GM21723 (cell line): Measurements from ENCODE around the gene GNPDA2.

Source experiments
- ATAC-seq: cut with Tn5 transposase; IDR thresholded peaks from one replicate; pipeline ENCODE4 v1.9.1; 2021; ENCODE audit warnings: mild to moderate bottlenecking, moderate library complexity; ENCODE audit not compliant: unreplicated experiment

The GNPDA2 gene

DNA sequence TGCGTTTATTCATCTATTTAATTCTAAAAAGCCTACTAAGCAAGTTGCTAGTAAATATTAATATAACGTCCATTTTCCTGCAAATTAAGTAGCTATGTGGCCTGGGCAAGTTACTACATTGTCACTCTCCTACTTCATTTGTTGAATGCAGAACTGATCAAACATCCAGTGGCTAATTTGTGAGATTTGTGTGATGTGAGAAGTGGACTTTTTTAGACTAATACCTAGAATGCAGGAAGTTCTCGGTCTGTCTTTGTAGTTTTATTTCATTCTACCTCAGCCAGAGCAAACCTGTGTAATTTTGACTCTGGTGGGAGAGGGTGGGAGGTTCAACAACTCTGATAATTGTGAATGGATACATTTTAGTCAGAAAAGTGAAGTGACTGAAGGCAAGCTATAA is 47.3 kb downstream of the GNPDA2 start:
- peak; percentile 2 for ATAC-seq

DNA sequence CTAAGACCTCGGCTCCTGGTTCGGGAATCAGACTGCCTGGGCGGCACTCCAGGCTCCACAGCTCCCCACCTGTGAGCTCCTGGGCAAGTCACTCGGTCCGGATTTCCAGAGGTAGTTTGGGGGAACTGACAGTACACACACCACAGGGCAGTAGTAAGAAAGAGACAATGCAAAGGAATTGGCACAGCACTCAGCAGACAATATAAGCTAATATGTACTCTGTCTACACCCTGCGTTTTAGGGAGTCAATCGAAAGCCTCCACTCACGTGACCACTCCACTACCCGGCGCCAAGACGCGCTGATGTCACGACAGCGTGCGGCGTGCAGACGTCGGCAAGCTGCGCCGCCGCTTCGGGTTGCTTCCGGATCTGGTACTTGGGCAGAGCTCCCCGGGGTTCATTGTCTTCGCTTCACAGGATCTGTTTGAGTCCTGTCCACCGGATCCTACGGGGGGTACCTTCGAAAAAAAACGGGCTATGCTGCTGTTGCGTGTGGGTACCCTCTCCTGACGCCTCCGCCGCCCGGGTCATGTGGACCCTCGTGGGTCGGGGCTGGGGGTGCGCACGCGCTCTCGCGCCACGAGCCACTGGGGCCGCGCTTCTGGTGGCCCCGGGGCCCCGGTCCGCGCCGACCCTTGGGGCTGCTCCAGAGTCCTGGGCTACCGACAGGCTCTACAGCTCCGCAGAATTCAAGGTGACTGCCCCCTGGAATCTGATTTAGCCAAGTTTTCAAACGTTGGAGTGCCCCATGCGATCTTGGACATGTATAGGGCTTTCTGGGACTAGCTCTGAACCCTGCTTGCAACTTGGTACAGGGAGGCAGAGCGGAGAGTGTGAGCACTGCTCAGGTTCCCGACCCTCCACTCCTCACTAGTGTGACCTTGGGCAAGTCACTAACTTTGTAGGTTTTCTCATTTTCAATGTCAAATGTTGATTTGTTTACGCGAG is 48.0 kb downstream of the GNPDA2 start, which contains the start of gene GUF1:
TSS of gene GUF1 (plus strand) at position 327 of the 948 bp plus-strand sequence. CDS start at position 530, 203 bp downstream.
- ATAC-seq, result peak; percentile 97

DNA sequence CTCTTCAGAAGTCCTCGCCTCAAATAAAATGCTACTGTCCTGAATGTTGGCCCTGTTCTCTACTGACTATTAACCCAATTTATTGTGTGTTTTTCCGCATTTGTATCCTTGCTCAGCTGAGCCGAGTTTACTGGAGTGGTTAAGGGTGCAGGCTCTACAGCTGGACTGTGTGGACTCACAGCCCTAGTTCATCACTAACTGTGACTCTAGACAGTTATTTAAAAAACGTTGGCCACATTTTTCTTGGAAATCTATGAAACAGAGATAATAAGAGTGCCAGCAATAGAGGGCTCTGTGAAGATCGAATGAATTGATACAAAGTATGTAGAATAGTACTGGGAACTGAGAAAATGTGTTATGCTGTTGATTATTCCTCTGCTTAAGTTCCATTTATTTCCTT is 51.0 kb downstream of the GNPDA2 start:
- no peak for ATAC-seq

DNA sequence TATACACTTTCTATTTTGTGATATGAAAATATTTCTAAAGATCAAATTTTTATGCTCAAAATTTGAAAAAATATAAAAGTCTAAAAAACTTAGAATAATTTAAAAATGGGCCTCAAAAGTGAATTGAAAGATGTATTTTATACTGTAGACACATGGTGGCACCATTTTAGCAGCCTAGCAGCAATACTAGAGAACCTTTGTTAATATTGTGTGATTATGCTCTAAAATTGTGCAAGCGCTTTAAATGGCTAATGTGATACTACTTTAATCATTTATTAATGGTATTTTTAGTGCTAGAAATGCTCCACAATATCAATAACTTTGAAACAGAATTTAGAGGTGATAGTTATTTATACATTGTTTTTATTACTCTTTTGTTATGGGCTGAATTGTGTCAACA is 51.9 kb downstream of the GNPDA2 start:
- no peak for ATAC-seq

DNA sequence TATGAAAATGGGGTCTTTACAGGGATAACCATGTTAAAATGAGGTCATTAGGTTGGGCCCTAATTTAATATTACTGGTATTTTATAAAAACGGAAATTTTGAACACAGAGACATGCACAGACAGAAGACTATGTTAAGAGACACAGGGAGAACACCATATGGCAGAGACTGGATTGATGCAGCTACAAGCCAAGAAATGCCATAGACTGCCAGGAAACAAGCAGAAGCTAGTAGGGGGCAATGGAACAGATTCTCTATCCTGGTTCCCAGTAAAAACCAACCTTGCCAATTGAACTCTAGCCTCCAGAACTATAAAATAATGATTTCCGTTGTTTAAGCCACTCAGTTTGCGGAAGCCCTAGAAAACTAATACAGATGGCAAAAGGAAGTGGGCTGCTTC is 54.7 kb downstream of the GNPDA2 start:
- ATAC-seq, result no peak

DNA sequence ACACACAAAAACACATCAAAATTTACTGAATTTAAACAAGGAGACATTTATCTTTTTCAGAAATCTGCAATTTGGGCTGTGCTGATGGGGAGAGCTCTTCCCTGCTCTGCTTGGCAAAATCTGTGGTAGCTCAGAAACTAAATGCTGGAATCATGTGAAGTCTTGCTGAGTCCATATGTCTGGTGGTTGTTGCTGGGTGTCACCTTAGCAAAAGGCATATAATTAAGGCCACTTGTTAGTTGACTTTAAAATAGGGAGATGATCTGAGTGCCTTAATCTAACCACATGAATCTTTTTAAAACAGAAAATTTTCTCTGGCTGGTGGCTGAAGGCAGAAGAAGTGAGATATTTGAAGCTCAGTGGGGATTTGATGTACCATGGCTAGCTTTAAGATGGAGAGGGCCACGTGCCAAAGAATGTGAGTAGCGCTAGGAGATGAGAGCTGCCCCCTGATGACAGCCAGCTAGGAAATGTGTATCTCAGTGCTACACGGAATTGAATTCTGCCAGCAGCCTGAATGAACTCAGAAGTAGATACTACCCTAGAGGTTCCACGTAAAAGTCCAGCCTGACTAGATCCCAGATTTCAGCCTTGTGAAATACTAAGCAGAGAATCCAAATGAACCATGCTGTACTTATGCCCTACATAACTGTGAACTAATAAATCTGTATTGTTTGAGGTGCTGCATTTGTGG is 55.7 kb downstream of the GNPDA2 start:
- ATAC-seq, result no peak

DNA sequence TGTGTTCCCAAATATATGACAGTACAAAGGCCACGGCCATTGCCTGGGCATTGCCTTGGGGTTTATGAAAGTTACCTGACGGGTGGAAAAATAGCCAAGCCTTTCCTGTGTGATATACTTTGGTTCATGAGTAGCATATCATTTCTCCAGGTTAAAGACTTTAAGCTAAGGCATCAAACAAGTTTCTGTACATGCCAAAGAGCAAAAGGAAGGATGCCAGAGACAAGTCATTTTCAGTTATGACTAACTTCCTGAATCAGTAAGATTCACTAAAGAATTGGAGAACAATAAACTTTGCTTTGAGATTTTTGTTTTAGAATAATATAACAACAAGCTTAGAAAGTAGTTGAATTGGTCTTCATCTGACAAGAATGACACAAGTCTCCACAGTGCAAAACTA is 57.8 kb downstream of the GNPDA2 start:
- ATAC-seq, result no peak

DNA sequence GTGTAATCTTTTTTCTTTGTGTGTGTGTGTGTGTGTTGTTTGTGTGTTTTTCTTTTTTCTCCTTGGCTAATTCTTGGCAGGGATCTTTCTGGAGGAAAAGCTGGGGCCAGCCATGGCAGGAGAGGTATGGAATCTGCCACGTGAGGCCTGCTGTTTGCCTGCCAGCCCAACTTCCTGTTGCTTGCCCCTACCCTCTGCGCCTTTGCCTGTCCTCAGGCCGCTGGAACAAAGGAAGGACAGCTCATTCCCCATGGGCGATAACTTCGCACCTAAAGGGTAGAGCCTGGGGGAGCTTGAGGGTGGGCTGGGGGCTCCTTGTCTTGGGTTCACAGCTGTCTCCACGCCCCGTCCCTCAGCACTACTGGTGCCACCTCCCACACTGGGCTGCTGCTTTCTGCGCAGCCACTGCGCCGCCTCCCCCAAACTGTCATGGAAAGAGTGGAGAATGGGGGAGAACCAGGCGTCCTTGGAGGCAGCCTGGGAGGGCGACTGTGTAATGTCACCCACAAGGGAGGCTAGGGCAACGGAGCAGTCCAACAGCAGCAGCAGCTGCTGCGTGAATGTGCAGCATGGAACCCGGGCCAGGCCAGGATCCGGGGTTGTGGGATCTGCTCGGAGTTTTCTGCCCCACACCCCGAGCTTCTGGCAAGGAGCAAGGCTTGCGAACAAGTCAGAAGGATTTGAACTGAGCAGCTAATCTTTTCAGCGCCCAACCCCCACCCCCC is 62.7 kb downstream of the GNPDA2 start:
- no peak for ATAC-seq

DNA sequence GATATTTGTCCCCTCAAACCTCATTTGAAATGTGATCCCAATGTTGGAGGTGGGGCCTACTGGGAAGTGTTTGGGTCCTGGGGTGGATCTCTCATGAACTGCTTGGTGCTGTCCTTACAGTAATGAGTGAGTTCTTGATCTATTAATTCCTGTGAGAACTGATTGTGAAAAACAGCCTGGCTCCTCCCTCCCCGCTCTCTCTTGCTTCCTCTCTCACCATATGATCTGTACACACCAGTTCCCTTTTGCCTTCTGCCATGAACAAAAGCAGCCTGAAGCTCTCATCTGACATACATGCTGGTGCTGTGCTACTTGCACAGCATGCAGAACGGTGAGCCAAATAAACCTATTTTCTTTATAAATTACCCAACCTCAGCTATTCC is 63.7 kb downstream of the GNPDA2 start:
- peak; percentile 71 for ATAC-seq

DNA sequence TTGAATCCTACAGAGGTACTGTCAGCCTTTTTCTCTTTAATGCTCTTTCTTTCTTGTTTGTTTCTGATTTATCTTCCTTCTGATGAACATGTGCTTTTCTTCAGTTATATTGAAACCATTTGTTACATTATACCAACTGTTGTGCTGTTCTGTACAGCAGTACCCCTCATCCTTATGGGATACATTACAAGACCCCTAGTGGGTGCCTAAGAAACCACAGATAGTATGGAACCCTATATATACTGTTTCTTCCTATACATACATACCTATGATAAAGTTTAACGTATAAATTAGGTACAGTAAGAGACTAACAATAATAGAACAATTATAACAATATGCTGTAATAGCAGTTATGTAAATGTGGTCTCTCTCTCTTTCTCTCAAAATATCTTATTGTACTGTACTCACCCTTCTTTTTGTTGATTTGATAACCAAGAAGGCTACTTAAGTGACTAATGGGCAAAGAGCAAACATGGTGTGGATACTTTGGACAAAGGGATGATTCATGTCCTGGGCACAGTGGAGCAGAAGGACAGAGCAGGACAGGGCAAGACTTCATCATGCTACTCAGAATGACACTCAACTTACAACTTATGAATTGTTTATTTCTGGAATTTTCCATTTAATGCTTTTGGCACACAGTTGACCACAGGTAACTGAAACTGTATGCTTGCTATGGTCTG is 64.3 kb downstream of the GNPDA2 start:
- no peak for ATAC-seq

DNA sequence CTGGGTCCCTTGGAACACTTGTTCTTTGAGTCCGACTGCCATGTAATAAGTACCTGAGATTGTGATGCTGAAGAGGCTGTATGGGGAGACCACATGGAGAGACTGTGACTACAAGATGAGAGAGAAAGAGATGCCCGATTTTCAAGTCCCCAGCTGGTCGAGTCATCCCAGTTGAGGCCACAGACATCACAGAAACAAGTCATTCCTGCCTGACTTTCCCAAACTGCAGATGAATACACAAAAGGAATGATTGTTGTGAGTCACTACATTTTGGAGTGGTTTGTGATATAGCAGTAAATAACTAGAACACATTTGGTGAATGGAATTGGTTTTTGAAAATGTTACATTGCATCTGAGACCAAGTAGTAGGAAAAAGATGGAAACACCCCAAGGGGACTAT is 66.0 kb downstream of the GNPDA2 start:
- ATAC-seq, result no peak

DNA sequence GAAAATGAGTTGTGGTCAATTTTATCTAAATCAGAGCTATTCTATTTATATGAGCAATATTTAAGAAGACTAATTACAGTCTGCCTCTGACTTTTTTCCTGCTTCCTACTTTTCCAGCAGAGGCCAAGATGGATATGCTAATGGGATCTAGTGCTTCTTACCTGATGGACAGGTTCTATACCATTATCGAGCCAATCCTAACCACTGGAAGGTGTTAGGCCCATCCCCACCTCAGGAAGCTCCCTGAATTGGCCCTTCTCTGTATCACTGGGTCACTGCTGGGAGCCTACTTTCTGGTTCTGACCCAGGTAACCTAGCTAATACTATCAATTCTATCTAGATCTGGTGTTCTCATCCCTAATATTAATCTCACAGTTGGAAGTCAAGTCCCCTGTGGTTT is 74.4 kb downstream of the GNPDA2 start:
- ATAC-seq, result no peak
